Suppressor macrophage treated with lipopolysaccharide for 1 hour (primary cell): ENCODE measurements around the gene USH1C.

Experiments used
- DNase-seq, 3 donors: peaks; one replicate each; pipeline ENCODE4 v3.0.0-alpha.2; 2020 to 2022

USH1C gene

DNA sequence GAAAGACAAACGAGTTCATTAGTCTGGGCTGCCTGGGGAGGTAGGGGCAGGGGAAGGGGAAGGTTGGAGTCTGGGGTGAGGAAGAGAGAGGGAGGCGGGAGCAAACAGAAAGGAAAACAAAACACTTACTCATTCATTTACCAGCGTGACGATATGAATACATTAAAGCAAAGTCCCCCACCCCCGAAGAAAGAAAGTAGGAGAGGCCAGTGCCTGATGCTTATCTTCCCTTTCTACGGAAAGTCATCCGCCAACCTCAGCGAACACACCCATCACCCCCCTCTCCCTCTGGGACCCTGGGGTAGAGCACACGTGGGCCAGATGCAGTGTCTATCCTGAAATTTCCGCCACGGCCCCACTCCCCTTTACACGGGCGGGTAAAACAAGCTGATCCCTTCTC lies 81.3 kb downstream of the USH1C start:
- DNase-seq, result peak in 1 of 3 donors; percentile 3

DNA sequence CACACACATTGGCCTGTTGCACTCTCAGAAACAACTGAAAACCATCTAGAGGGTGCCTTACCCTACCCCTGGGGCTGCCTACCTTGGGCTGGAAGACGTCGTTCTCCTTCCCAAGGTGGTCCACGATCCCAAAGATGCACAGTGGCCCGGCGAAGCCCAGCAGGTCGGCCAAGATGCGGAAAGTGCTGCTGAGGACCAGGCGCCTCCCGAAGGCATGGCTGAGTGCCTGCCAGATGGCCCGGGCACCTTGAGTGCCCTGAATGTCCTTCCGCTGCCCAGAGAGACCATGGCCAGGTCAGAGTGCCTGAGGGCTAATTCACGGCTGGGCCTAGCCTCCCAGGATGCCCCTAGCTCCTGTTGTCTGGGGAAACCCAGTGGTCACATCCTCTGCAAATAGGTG lies 83.8 kb downstream of the USH1C start:
- DNase-seq, result no peak

DNA sequence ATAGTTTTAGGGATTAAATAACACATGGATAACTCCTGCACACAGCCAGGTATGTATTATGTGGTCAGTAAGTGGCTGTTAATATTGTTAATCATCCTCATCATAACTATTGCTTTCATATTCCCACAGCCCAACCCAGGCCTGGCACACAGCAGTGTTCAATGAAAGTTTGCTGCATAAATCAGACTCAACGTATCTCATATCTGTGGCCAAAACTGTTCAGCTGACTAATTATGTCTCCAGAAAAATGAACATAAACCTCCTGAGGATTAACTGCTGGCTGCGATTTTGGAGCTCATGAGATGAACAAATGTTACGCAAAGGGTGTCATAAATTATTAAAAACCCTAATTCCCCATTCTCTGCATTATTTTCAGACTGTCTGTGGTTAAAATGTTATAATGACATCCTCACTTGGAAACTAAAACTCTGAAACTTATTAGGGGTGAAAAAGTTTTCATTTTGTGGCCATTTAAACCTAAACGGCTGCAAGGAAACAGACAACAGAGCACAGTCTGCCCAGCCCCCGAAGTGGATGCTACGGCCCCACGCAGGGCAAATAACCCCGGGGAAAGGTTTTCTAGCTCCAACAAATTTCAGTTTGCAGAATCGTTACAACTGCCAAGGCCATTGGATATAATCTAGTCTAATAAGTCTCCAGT lies 84.8 kb downstream of the USH1C start:
- no peak for DNase-seq

DNA sequence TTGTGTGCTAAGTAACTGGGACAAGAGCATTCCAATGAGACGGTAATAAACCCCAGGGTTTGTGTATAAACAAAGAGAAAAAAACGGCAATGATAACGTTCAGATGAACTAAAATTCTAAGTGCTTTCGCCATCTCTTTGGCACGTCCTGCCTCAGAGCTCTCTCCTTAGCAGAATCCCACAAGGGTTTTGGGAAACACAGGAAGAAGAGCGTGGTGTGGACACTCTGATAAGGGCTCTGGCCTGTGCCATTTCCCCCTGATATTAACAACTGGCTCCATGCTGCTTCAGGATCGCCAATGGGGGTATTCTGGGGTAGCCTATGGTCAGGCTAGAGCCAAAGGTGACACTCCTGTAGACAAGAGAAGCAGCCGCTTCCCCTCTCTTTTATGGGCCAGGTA lies 85.9 kb downstream of the USH1C start:
- DNase-seq, result no peak

DNA sequence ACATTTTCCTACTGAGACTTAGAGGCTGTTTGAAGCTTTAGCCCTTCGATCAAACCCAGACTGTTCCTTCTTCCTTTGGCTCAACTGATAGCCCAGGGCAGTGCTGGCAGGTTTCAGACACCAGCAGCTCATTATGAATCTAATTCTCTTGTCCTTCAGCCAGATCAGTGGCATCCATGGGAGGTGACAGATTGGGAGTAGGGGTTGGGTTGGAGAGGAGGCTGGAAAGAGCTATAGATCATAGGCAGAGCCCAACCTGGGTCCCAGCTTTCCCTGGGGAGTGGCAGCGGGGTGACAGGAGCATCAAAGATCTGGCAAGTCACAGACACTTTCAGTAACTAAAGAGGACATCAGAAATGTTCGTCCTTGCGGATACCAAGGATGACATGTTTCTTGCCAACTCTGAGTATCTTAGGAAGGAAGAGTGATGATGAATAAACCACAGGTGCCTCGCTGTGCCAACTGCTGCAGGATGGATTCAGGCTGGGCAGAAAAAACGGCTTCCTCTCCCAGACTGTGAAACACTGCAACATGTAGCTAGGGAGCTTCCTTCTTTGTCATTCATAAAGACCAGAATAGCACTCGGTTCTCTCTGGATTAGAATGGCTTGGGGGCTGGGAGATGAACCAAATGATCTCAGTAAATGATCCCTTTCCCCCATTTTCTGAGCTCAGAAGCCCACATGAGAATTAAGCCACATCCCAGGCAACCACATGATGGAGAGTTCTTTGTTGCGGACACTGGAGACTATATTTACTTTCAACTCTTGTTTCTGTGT lies 86.6 kb downstream of the USH1C start:
- DNase-seq, result no peak

DNA sequence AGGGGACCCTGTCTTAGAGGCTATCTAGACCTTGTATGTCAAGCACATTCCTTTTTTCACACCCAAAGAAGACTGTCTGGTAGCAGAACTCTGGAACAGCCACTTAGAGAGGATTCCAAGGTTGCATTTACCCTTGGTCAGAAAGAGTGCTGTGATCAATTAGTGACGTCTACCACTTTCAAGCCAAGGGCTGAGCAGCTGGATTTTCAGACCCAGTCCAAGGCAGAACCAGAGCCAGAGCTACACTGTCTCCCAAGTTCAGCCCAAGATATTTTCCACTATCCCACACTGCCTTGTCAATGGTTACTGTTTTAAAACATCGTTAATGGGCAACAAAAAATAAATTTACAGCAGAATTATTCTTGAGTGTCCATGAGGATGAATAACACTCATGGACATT lies 91.5 kb downstream of the USH1C start:
- DNase-seq, result no peak

DNA sequence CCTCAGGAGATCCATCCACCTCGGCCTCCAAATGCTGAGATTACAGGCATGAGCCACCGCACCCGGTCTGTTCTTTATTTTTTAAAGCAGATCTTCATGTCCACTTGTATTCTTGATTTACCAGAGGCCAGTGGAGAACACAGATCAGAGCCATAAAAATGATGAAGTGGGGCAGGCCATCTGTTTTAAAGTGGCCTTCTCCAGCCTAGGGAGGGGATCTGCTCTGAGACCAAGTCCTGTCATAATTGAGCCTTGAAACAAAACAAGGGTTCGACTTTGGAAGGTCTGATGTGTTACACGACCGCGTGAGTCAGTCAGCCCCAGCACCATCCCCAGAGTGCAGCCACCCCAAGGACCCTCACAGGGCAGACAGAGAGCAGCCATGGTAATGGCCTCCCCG lies 95.1 kb downstream of the USH1C start:
- no peak for DNase-seq

DNA sequence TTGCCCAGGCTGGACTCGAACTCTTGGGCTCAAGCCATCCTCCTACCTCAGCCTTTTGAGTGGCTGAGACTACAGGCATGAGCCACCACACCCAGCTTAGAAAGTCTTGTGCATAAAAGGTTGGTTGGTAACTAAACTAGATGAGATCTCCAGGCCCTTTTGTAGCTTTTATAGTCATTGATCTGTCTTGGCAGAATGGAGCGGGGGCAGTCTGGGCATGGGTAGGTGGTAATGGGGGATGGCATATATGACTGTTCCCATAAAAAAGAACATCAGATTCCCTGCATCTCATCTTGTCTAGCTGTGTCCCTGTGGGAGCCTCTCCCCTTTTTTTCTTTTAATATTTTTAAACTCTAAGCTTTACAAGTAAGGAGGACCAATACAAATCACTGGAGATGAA lies 97.7 kb downstream of the USH1C start:
- DNase-seq, result no peak

DNA sequence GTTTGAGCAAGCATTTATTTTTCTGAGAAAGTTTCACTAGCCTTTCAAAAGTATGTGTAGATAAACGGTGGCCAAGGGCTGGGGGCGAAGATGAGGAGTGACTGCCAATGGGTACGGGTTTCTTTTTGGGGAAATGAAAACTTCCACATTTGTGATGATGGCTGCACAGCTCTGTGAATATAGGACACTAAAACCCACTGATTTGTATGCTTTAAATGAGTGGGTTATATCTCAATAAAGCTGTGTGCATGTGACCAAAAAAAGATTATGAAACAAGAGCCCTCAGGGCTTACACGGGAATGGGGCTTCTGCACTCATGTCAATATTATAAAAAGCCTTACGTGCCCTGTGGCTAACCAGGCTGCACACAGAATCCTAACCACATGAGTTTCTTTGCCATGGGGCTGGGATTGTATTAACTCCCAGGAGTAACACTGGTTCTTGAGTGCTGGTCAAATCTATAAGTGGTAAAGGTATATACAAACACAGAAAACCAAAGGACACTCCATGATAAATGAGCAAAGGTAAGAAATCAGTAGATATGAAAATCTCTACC lies 98.9 kb downstream of the USH1C start:
- no peak for DNase-seq

DNA sequence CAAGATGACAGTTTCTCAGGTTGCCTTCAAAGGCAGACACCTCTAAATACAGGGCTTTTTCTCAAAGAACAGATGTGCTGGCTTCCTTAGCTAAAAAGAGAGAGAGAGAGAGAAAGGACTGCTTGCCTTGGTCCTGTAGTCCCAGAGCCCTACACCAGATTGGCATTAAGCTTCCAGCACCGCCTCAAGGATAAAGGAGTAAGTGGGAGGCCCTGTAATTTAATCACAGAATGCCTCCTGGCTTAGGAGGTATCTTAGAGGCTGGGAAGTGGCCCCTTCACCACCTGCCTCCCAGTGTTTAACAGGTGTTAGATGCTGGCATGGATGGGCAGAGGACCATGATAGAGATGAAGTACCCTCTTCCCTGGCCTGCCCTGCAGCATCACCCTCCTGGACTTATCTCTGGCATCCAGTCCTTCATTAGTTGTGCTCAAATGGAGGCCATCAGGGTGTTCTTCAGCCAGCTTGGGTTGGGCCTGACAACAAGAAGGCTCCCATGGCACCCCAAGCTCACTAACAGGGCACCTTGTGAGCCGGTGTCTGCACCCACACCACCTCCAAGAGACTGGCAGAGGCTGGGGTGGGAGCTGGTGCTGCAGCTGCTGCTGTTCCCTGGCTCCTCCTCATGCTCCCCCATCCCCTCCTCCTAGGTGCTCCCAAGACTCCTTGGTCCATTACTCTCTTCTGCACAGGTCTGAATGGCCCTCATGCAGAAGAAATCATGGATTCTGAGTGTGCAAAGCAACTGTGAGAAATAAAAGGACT lies 100.1 kb downstream of the USH1C start:
- no peak for DNase-seq
